ENCODE data around the gene CMIP.

CMIP gene

DNA sequence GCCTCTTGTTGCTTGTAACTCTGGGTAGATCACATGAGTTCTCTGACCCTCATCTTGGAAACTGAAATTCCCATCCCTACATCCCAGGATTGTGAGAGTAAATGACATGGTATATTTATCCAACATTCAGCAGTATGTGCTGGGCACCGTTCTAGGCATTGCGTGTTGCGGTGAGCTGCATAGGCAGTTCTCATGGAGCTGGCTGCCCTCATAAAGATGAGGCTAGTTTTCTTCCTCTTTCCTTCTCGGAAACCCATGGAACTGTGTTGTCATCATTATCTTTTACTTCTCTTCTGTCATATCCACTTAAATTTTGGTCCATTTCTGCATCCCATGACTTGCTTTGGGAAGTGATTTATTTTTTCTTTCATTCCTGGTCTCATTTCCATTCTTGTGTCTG is 17.2 kb downstream of the CMIP start:
- DNase-seq (ENCODE audit: low read depth) = no peak

DNA sequence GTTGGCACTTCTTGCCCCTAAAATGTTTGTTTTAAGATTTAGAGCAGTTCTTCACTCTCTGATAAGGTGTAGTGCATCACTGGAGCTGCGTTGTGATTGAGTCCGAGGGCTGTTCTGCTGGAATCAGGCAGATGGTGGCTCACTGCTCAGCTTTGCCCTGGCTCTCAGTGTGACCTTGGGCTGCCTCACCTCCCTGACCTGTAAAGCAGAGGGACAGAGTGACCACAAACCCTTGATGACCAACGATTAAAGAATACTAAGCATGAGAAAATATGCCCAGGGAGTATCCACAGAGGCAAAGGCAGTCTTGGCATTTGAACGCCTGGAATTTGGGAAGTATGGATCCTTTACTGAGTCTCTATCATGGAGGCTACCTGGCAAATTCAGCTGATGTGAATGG is 18.1 kb downstream of the CMIP start:
- DNase-seq (ENCODE audit: low read depth) = no peak

DNA sequence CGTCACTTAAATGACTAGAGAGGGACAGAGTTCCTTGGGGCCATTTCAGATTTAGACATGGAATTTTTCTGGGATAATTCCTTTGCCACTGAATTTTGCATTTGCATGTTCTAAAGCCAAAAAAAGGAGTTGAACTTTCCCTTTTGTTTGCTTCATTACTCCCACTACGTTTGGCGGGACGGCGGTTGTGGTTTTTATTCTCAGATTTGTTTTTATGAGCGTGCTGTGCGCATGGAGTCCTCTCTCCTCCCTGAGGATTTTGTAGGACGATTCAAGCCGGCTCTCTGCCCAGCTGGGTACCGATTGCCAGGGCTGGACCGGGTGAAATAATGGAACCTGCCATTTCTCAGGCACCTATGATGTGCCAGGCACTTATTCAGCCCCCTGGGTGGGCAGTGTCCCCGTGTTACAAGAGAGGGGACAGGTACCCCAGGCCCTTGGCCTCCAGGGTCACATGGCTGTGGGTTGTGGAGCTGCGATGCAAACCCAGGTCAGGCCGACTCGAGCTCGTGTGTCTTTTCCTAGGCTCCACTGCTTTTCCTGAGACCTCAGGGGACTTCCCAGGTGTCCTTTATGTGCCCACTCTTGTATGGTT is 18.8 kb downstream of the CMIP start:
- no peak for DNase-seq (ENCODE audit: low read depth)

DNA sequence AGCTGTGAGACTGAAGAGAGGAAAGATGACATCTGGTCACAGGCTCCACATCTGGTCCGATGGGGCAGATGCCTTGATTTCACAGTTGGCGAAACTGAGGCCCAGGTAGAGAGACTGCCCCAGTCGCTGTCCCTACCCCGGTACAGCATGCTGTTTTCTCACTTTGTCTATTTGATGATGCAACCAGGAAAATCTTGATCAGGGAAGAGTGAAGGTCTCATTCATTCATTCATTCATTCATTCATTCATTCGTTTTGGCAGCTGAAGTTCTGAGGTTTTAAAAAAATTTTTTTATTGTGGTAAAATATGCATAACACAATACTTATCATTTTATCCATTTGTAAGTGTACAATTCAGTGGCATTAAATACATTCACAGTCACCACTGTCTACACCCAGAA is 19.7 kb downstream of the CMIP start:
- no peak for DNase-seq (ENCODE audit: low read depth)

DNA sequence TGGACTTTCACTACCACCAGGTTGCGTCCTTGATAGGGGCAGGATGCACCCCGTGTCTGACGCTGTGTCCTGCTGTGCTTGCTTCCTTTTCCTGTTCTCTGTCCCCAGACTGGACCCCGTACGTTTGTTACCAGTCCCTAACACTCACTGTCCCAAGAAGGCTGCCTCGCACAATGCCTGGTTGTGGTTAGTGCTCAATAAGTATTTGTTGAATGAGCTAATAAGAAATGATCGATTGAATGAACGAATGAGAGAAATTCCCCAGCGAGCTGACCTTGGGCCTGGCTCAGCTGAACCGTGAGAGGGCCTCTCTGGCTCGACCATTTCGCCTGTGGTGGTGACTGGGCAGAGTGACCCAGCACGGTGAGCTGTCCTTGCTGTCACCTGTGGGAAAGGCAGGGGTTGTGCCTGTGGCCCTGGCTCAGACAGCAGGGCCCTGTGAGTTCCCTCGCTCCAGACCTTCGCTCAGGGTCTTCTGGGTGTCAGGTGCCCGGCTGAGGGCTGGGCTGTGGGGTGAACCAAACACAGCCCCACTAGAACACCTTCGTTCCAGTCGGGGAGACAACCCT is 20.9 kb downstream of the CMIP start:
- no peak for DNase-seq (ENCODE audit: low read depth)

DNA sequence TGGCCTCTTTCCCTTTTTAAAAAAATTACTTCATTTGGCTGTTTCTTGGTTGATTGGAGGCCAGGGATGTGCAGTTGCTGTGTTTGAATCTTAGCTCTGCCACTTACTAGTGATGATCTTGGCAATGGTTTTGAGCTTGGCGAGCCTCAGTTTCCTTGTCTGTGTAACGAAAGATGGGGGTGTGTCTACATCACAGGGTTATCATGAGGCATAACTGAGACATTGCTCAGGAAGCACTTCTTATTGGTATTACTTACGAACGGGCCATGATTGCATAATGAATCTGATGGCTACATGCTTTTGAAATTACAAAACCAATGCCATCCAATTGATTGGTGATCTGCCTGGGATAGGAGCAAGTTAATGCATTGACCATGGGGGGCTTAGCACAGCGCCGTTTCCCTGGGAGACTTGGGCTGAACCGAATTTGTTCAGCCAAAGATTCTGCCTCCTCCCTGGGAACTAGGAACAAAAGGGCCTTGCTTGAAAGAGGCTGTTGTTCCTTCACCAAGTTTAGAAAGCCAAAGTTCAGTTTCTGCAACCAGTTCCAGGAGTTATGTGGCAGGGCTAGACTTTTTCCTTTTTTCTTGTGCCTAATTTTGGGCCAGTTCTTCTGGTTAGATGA is 21.9 kb downstream of the CMIP start:
- DNase-seq (ENCODE audit: low read depth) = no peak

DNA sequence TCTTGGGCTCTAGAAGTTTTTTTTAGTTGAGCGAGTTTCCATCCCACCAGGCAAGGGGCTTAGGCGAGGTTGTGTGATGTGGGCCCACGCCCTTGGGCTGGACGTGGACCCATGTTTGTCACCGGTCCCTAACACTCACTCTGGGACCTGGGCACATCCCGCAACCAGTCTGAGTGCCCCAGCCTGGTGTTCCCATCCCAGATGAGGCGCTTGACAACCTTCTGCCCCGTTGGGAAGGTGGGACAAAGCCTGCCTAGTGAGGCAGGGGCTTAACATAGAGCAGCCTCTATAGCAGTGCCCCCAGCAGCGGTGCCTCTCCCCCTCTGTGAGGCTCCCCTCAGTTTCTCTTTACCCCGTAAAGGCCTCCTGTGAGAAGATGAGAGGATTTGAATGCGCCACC is 22.5 kb downstream of the CMIP start:
- no peak for DNase-seq (ENCODE audit: low read depth)

DNA sequence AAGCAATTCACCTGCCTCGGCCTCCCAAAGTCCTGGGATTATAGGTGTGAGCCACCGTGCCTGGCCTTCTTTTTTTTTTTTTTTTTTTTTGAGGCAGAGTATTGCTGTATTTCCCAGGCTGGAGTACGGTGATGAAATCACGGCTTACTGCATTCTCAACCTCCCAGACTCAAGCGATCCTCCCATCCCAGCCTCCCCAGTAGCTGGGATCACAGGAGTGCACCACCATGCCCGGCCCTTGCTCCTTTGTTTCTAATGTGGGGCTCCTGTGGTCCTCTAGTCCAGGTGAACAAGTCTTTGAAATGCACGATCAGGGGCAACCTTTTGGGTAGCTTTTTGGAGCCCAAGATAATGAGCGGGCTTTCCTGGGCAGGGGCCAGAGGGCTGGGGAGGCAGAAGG is 23.2 kb downstream of the CMIP start:
- DNase-seq (ENCODE audit: low read depth) = no peak

DNA sequence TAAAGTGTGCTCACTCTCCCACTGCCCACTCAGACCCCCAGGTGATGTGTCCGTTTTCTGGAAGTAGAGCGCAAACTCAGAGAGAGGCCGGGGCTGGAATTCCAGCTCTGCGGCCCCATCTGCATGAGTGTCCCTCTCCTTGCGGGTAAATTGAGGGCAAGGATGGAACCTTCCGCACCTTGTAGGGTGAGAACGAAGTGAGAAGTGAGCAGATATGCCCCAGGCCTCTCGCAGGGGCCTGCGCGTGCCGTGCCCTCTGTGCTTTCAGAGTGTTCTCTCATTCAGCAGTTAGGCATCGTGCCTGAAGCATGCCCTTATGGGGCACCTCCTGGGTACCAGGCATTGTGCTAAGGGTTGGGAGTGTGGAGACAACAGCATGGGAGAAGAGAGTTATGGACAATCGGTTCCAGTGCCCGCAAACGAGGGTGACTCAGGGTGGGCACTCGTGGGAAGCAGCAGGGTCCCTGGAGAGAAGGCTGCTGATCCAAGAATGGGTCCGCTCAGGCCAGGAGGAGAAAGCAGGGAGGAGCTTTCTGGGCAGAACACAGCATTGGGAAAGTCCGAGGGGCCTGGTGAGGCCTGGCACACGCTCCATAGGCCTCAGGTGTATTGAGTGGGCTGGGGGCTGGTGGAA is 23.8 kb downstream of the CMIP start:
- DNase-seq (ENCODE audit: low read depth) = no peak

DNA sequence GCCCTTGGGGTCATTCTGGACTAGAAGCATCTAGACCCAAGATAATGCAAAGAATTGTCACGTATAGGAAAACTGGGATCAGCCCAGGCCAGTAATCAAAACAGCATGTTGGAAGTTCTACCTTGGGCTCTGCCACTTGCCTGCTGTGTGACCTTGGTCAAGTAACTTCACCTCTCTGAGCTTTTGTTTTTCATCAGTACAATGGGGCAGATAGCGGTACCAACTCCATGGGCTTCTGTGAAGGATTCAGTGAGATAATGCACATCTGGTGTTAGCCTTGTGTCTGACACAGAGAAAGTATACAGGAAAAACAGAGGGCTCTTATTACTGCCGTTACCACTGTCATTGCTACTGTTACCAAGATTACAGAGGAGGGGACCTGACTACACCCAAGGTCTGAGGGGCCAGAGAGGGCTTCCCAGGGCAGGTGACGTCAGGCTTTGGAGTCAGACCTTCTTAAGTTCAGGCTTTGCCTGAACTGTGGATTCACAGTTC is 24.6 kb downstream of the CMIP start:
- no peak for DNase-seq (ENCODE audit: low read depth)

DNA sequence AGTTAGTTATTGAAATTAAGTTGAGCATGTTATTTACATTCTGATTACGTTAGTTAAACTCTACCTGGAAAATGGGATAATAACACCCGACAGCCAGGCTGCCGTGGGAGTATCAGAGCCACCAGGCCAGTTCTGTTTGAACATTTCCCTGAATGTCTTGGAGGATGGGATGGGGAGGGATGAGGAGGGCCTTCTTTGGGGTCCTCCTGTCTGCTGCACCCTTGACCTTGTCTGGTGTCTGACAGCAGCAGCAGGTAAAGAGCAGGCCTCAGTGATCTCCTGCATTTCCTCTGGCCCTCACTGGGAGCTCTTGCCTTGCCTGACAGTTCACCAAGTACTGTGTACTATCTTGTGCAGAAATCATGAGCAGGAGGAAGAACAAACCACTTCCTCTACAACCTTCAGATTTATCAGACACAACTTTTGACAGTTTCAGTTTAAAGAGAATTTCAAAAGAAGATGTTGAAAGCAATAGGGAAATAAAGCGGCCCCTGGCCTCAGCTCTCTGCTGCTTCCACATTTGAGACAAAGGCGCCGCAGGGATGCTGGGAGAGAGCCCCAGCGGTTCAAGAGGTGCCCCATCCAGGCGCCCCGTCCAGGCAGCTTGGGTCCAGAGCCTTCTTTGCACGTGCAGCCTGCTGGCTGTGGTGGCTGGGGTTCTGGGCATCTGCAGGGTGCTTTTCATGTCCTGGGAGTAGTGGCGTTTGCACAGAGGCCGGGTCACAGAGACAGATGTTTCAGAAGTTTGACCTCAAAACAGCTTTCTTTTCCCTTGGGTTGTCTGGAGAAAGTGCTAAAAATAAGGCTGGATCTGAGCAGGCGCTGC is 25.3 kb downstream of the CMIP start:
- no peak for DNase-seq (ENCODE audit: low read depth)

DNA sequence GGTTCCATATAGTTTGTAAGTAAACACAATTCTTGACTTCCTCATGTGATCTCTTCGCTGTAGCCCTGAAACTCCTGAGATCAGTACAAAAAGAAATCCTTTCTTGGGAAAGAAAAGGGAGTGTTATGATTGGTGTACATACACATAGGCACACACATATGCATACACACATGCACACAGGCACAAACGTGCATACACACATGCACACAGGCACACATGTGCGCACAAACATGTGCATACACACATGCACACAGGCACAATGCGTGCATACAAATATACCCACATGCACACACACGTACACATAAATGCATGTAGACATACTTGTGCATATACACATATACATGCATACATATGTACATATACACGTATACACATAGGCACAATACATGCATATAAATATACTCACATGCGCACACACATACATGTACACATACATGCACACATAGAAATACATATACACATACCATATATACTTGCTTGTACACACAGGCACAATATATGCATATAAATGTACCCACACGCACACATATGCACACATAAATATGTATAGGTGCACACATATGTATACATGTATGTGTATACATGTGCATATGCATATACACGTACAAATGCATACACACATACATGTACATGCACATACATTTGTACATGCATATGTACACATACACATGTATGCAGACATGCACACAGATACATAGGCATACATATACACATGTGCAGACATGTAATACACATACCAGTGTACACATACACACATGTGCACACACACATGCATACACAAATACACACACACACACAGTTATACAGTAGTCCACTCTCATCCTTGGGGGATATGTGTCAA is 26.4 kb downstream of the CMIP start:
- DNase-seq (ENCODE audit: low read depth) = no peak

DNA sequence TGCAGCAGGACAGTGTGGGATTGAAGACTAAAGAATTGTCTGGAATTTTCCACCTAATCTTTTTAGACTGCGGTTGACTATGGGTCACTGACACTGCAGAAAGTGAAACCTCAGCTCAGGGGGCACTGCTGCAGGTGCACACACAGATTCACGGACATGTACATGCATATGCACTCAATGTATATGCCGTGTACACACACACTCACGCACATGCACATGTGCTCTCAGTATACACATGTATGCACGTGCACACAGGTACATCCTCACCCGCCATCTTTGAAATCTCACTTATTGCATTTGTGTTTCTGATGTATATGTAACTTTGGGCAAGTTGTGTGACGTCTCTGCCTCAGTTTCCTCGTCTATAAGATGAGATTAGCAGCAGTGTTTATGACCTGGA is 27.3 kb downstream of the CMIP start:
- no peak for DNase-seq (ENCODE audit: low read depth)

DNA sequence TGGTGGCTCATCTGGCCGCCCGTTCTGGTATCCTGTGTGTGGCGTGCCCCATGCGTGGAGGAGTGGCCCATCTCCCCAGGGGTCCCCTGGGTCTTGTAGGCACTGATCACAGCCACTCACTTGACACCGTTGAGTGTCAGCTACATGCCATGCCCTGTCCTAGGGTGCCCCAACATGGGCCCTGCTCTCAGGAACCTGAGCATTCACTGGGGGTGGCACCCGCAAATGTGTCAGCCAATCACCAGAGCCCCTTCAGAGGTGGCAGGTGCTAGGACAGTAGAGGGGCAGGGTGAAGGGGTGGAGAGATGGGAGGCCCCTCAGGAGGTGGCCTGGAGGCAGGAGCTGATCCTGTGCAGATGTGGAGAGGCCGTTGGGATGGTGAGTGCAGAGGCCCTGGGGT is 27.8 kb downstream of the CMIP start:
- DNase-seq (ENCODE audit: low read depth) = no peak

DNA sequence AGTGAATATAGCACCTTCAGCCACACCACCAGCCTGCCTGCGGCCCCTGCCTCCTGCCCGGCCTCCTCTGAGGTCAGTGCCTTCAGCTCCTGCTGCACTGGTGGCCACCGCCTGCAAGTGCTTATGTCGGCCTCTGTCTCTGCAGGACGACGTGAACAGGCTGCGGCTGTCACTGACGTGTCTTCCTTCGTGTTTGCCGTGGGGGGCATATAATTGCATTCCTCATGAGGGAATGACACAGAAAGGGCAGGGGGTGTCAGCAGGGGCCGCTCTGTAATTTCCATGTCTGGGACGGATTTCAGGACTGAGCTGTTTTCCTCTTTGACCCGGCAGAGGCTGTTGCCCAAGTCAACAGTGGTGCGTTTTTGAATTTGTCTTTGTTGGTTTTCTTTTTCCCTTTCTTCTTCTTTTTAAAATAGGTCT is 28.5 kb downstream of the CMIP start:
- DNase-seq (ENCODE audit: low read depth) = no peak

DNA sequence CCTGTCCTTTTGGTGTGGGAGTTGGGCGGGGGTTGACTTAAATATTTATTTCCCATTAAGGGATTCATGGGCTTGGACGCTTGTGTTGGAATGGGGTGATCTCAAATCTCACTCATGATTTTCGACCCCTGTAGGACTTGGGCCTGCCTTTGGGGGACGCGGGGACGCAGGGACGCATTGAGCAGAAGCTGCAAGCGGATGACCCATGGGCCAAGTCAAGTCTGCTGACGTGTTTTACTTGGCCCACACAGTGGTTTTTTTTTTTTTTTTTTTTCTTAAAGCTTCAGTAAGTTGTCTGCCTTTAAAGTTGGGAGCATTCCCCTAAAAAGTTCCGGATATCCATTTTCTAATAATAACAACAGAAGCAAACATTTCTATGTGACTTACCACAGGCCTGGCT is 28.9 kb downstream of the CMIP start:
- DNase-seq (ENCODE audit: low read depth) = no peak

DNA sequence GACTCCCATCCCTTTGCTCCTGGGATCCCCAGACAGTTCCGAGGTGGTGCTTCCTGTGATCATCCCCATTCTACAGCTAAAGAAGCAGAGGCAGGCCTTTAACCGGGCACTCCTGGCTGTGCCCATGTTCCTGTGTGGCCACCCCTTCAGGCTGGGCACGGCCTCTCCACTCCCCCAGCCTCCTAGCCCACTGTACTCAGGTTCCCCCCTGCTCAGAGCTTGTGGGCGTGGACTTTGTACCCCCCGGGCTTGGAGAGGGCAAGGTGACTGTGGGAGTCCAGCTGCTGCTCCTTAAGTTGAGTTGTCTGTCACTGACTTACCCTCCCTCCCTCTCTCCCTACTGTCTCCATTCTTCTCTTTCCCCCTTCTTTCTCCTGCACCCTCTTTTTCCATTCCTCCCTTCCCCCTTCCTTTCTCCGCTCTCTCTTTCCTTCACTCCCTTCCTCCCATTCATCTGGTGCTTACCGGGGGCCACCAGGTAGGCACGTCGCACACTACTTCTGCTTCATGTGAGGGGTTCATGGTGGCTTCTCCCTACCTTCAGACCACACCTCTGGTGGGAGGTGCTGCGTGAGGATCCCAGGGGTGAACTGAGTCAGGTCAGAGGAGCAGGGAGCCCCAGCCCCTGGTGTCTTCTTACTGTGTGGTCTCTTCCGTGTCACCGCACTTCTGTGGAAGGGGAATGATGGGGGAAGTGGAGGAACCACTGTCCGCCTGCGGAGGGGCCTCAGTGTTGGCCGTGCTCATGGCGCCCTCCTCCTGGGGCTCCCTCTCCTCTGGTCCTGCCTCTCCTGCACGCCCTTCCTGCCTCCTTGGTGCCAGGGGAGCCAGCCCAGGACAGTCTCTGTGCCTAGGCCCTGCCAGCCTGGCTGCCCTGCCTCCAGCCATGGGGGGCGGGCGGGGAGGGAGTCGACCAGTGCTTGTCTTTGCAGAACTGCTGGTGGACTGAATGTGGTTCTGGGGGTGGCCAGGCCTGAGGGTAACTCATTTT is 29.7 kb downstream of the CMIP start:
- DNase-seq (ENCODE audit: low read depth) = no peak

DNA sequence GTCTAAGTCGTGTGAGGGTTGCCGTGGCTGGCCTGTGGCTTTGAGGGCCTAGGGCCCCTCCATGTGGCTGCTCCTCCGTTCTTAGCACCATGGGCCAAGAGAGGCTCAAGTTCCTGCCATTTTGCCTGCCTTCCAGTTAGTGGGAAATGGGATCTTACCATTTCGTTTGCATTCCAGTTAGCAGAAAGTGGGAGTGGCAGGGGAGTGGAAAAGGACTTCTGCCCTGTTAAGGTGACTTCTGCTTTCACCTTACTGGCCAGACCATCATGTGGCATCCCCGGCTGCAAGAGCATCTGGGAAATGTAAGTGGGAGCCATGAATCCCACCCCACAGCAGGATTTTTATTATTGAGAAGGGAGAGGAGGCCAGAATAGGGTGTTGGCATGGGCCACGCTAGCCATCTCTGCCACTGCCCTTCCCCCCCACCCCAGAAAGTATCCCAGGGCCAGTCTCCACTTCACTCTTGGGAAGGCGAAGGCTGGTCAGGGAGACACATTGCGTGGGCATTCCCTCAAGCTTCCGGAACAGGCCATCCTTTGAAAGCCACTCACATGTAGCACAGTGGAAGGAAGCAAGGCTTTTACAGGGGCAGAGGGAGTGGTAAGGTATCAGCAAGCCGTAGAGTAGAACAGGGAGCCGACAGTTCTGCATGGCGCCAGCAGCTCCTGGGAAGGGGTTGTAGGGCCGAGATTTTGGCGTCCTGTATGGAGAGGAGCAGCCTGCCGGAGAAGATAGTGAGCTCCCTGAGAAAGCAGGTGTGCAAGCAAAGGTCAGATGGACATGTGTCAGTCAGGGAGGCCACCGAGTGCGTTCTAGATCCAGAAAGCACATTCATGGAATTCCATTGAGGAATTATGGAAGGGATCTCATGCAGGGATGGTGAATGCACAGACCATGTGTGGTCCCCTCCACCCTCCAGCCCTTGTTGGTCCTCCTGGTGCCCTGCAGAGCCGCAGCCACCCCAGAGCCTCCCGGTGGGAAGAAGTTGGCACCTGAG is 33.4 kb downstream of the CMIP start:
- no peak for DNase-seq (ENCODE audit: low read depth)
